Lower lobe of right lung (tissue), 2 donors: ENCODE results near the gene CFB. TPM values are rescaled to one million over a fixed set of nuclear protein-coding genes. Genes with fewer than 3 reads are reported as not detected.
"Not testable (repeated sequence)": the region's sequence is repeated elsewhere in the genome, so short reads cannot be mapped to it uniquely, and the experiment has no call there.

Experiments used
- ATAC-seq, 2 donors: fragments of 200-7000 bp; cut with Tn5 transposase; one replicate each; pipeline ENCODE4 v1.9.1; 2020 to 2022; ENCODE audit warnings: mild to moderate bottlenecking in 2 of 2, moderate library complexity in 2 of 2
- DNase-seq: peaks from one replicate; pipeline ENCODE4 v3.0.0-alpha.2; 2020
- H3K27ac ChIP-seq: fragments of 200-600 bp; one replicate; pipeline ENCODE4 v1.8.0; 2022
- H3K27me3 ChIP-seq: fragments of 200-600 bp; one replicate; pipeline ENCODE4 v1.8.0; 2022; ENCODE audit warnings: low read depth
- H3K36me3 ChIP-seq: fragments of 200-600 bp; one replicate; pipeline ENCODE4 v1.8.0; 2022; ENCODE audit warnings: mild to moderate bottlenecking
- H3K4me1 ChIP-seq: fragments of 200-600 bp; one replicate; pipeline ENCODE4 v1.8.0; 2022
- H3K4me3 ChIP-seq: fragments of 200-600 bp; one replicate; pipeline ENCODE4 v1.8.0; 2022; ENCODE audit warnings: mild to moderate bottlenecking
- H3K9me3 ChIP-seq: fragments of 200-600 bp; one replicate; pipeline ENCODE4 v1.8.0; 2022
- CTCF ChIP-seq: fragments of 200-600 bp; IDR thresholded peaks from one replicate; pipeline ENCODE4 v1.8.0; 2022; ENCODE audit warnings: antibody characterized with exemption, mild to moderate bottlenecking
- intact Hi-C: fragments of 100-400 bp; cut with DNase I; formaldehyde crosslinking; loops from one replicate; pipeline ENCODE4 v1.11.0; 2022
- total RNA-seq: library from RNA; stranded (reverse); fragmentation: NEBNext Ultra II Directional; extraction: Animal tissue kit (Norgen Biotek cat#: 25700); gene quantifications from one replicate; pipeline ENCODE4 v1.2.1, GENCODE V29; 2021
- donor health status: DM: no; HTN: yes; CAD: no; lungs with severe emphysema.

The CFB gene
- total RNA-seq, 1 donor from 2014 or later = 85.6 TPM

GRCh38 chr6:31971279-31971992 lies 25.5 kb downstream of the CFB start:
- peak overlapping the region; percentile 95 for H3K27ac ChIP-seq
- intact Hi-C loops = no loop called here
- no peaks in the 10 kb centered on the region for H3K9me3 ChIP-seq
- peaks cover 31% of the 10 kb centered on the region for H3K4me1 ChIP-seq
- peaks cover 50% of the 10 kb centered on the region for H3K36me3 ChIP-seq
- peak overlapping the region; percentile 79 for H3K4me3 ChIP-seq
- H3K27me3 ChIP-seq = no peaks in the 10 kb centered on the region
- ATAC-seq (no peak), DNase-seq (peak; percentile 50)
- TF ChIP-seq CTCF = no peak

DNA sequence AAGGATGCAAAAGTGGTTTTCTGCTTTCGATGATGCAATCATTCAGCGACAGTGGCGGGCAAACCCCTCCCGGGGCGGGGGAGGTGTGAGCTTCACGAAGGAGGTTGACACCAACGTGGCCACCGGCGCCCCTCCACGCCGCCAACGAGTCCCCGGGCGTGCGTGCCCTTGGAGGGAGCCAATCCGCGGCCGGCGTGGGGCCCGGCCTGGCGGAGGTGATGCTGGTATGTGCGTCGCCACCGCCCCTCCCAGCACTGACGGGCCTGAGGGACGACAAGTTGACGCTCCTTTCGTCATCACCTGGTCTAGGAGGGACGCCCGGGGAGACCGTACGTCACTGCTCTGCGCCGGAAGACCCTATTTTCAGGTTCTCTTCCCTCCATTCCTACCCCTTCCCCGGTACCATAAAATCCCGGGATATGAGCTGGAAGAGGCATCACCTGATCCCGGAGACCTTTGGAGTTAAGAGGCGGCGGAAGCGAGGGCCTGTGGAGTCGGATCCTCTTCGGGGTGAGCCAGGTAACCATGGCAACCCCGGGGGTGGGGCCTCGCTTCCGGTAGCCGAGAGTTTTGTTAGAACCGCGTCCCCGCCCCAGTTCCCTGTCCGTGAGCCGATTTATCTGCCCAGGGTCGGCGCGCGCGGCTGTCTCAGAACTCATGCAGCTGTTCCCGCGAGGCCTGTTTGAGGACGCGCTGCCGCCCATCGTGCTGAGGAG lies 26.3 kb downstream of the CFB start, which contains the start of gene DXO:
Gene DXO, minus strand, starts transcription at position 146 of the 716 bp plus-strand sequence. CDS start 463 bp downstream, outside the sequence.
- Histone ChIP-seq H3K9me3 (no peaks in the 10 kb centered on the region), H3K36me3 (peaks cover 42% of the 10 kb centered on the region), H3K4me1 (peaks cover 31% of the 10 kb centered on the region), H3K27me3 (no peaks in the 10 kb centered on the region), H3K27ac (peak within 1 kb of the TSS; percentile 95), H3K4me3 (peak within 1 kb of the TSS; percentile 79)
- ATAC-seq (peak; percentile 95 to 96), DNase-seq (peak; percentile 98)
- no peak for TF ChIP-seq CTCF
- intact Hi-C loops = no loop called here

DNA sequence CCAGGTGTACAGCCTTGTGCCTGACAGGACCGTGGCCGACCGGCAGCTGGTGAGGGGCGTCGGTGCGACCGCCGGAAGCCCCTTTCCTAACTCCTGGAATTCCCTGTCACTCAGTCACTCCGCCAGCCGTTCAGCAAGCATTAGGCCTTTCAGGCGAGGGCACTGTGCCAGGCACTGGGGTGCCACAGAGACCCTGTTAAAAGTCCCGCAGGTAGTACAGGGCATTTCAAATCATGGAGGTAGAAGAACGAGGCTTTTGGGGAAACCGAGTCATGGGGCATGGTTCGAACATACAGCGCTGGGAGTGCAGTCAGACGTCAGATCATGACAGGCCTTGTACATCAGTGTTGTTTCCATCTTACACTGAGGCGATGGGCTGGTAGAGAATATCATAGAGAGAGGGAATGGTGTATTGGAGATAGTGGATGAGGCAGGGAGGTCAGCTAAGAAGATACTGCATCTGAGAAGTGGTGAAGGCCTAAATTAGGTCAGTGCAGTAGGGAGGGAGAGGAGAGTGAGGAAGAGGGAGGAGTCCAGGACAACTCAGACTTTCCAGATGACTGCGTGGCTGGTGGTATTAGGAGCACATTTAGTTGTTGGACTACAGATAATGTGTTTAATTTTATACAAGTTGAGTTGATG lies 26.9 kb downstream of the CFB start:
- no peak for DNase-seq
- H3K9me3 ChIP-seq = no peaks in the 10 kb centered on the region
- peak overlapping the region; percentile 79 for H3K4me3 ChIP-seq
- ATAC-seq = no peak
- H3K27me3 ChIP-seq = no peaks in the 10 kb centered on the region
- intact Hi-C loops = no loop called here
- H3K27ac ChIP-seq = peak overlapping the region; percentile 95
- H3K36me3 ChIP-seq = peaks cover 36% of the 10 kb centered on the region
- peaks cover 31% of the 10 kb centered on the region for H3K4me1 ChIP-seq
- no peak for TF ChIP-seq CTCF

DNA sequence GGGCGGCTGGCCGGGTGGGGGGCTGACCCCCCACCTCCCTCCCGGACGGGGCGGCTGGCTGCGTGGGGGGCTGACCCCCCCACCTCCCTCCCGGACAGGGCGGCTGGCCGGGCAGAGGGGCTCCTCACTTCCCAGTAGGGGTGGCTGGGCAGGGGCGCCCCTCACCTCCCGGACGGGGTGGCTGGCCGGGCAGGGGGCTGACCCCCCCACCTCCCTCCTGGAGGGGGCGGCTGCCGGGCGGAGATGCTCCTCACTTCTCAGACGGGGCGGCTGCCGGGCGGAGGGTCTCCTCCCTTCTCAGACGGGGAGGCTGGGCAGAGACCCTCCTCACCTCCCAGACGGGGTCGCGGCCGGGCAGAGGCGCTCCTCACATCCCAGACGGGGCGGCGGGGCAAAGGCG lies 30.2 kb downstream of the CFB start:
- H3K27me3 ChIP-seq, H3K9me3 ChIP-seq, H3K27ac ChIP-seq, intact Hi-C loops, H3K4me3 ChIP-seq, DNase-seq, ATAC-seq: not testable (repeated sequence)
- Histone ChIP-seq H3K4me1 (peaks cover 22% of the 10 kb centered on the region), H3K36me3 (peaks cover 18% of the 10 kb centered on the region)

GRCh38 chr6:31977816-31978431 lies 32.0 kb downstream of the CFB start:
- intact Hi-C loops = no loop called here
- DNase-seq = no peak

More at GRCh38 chr6:31977816-31978431, 32.0 kb downstream of the CFB start:
- TF ChIP-seq CTCF = no peak
- peaks cover 18% of the 10 kb centered on the region for H3K36me3 ChIP-seq
- H3K9me3 ChIP-seq = no peaks in the 10 kb centered on the region
- H3K27ac ChIP-seq = no peak overlapping the region
- H3K27me3 ChIP-seq = no peaks in the 10 kb centered on the region
- H3K4me3 ChIP-seq = no peak overlapping the region
- peaks cover 13% of the 10 kb centered on the region for H3K4me1 ChIP-seq
- no peak for ATAC-seq
